Keratinocyte (primary cell): Measurements from ENCODE around the gene PTK7. TPM values are rescaled to one million over a fixed set of nuclear protein-coding genes. Genes with fewer than 3 reads are reported as not detected.

ENCODE experiments used
- DNase-seq: peaks from one replicate; pipeline ENCODE4 v3.0.0-alpha.2; 2011; ENCODE audit warnings: low read depth, missing footprints, low spot score
- FAIRE-seq: peaks from 2 replicates; lab custom pipeline; 2011; peaks lifted over from hg19 to GRCh38; lab: Jason Lieb, UNC
- H2AFZ ChIP-seq: 2 replicates; pipeline ENCODE4 v1.6.0; 2012; ENCODE audit warnings: low read length, control low read depth, inconsistent platforms; ENCODE audit not compliant: control insufficient read depth
- H3K27ac ChIP-seq: 2 replicates; pipeline ENCODE4 v1.5.1; 2011; ENCODE audit warnings: low read length; ENCODE audit not compliant: control insufficient read depth, insufficient read depth
- H3K27me3 ChIP-seq: 3 replicates; pipeline ENCODE4 v1.6.0; 2011; ENCODE audit warnings: low read length; ENCODE audit not compliant: control insufficient read depth, insufficient read depth; ENCODE audit errors: extremely low read depth
- H3K36me3 ChIP-seq, 2 experiments: 2 replicates in 1 of 2; 3 replicates in 1 of 2; pipeline ENCODE4 v1.5.1; 2011; ENCODE audit warnings: low read length in 2 of 2, mild to moderate bottlenecking in 1 of 2; ENCODE audit not compliant: control insufficient read depth in 2 of 2, insufficient read depth in 2 of 2; ENCODE audit errors: extremely low read depth in 1 of 2
- H3K4me1 ChIP-seq: 3 replicates; pipeline ENCODE4 v1.5.1; 2011; ENCODE audit warnings: low read length; ENCODE audit not compliant: control insufficient read depth, insufficient read depth; ENCODE audit errors: extremely low read depth
- H3K4me2 ChIP-seq: 3 replicates; pipeline ENCODE4 v1.6.0; 2011; ENCODE audit warnings: low read depth, low read length; ENCODE audit not compliant: control insufficient read depth, insufficient read depth; ENCODE audit errors: extremely low read depth
- H3K4me3 ChIP-seq, 3 experiments: fragments of 200-600 bp in 1 of 3; sonication (generic) in 1 of 3; 2 replicates in 2 of 3; 3 replicates in 1 of 3; pipeline ENCODE4 v1.5.1; 2011 to 2016; ENCODE audit warnings: low read length in 3 of 3, mild to moderate bottlenecking in 3 of 3, control low read depth in 2 of 3, inconsistent platforms in 1 of 3, low read depth in 1 of 3, mixed read lengths in 1 of 3, mixed run types in 1 of 3, moderate library complexity in 1 of 3; ENCODE audit not compliant: control insufficient read depth in 2 of 3, insufficient read depth in 2 of 3; ENCODE audit errors: extremely low read depth in 1 of 3
- H3K79me2 ChIP-seq: 2 replicates; pipeline ENCODE4 v1.6.0; 2012; ENCODE audit warnings: low read length; ENCODE audit not compliant: control insufficient read depth, insufficient read depth
- H3K9ac ChIP-seq: 3 replicates; pipeline ENCODE4 v1.6.0; 2011; ENCODE audit warnings: low read length; ENCODE audit not compliant: control insufficient read depth, insufficient read depth; ENCODE audit errors: extremely low read depth
- H3K9me1 ChIP-seq: 3 replicates; pipeline ENCODE4 v1.6.0; 2011; ENCODE audit warnings: low read length; ENCODE audit not compliant: control insufficient read depth, insufficient read depth; ENCODE audit errors: extremely low read depth
- H3K9me3 ChIP-seq: 2 replicates; pipeline ENCODE4 v1.5.1; 2012; ENCODE audit warnings: low read depth, low read length; ENCODE audit not compliant: control insufficient read depth
- H4K20me1 ChIP-seq: 3 replicates; pipeline ENCODE4 v1.6.0; 2011; ENCODE audit warnings: low read length; ENCODE audit not compliant: control insufficient read depth, insufficient read depth; ENCODE audit errors: extremely low read depth
- EZH2 ChIP-seq: IDR thresholded peaks from one replicate; pipeline ENCODE4 v1.6.1; 2012; ENCODE audit warnings: inconsistent platforms, mild to moderate bottlenecking, low read length, moderate library complexity
- dilution Hi-C: fragments of 300-500 bp; cut with MboI; formaldehyde crosslinking; loops from one replicate; pipeline ENCODE4 v1.7.0; 2020; ENCODE audit warnings: low sequenced_read_pairs; ENCODE audit not compliant: extremely low pct_ligation_motif_present
- polyA plus RNA-seq, 5 experiments: library from polyadenylated mRNA; depleted of rRNA in 3 of 5; stranded (reverse) in 3 of 5; stranded (forward) in 1 of 5; unstranded in 1 of 5; fragments of >200 nt; gene quantifications; 1 replicate in 1 of 5; 2 replicates in 3 of 5; 3 replicates in 1 of 5; pipeline versions ENCODE4 v1.2.1 to v1.2.3, GENCODE V29; 2011 to 2012; ENCODE audit warnings: missing spikeins in 2 of 5, low read depth in 1 of 5, low replicate concordance in 1 of 5
- TF ChIP-seq, protein P1 (sequence below), 3 experiments: IDR thresholded peaks in 1 of 3; conservative IDR thresholded peaks in 1 of 3; optimal IDR thresholded peaks in 1 of 3; 2 replicates in 2 of 3; 3 replicates in 1 of 3; pipeline versions ENCODE3 to v1.5.1; 2011; ENCODE audit warnings: low read length in 3 of 3, mild to moderate bottlenecking in 3 of 3, moderate library complexity in 2 of 3, control low read depth in 1 of 3, inconsistent platforms in 1 of 3; ENCODE audit not compliant: insufficient read depth in 2 of 3; ENCODE audit errors: extremely low read depth in 1 of 3

Gene PTK7
- polyA plus RNA-seq, 1 donor (not counting 4 experiments of a cell fraction or from before 2014, with no cell fraction given): 58.8 TPM

GRCh38 chr6:43170417-43170930, 94.4 kb downstream of the PTK7 start:
- H3K79me2 ChIP-seq: peaks cover 26% of the 10 kb centered on the region
- H4K20me1 ChIP-seq: peaks cover 3% of the 10 kb centered on the region
- H3K9ac ChIP-seq: peak overlapping the region; percentile 81
- H3K4me2 ChIP-seq: peak overlapping the region; percentile 95
- peak overlapping the region; percentile 82 for H2AFZ ChIP-seq
- peaks cover 1 to 4% of the 10 kb centered on the region in 2 experiments for H3K36me3 ChIP-seq
- H3K27ac ChIP-seq: peak overlapping the region; percentile 80
- FAIRE-seq (peak; percentile 13), DNase-seq (no peak)
- peaks cover 26% of the 10 kb centered on the region for H3K4me1 ChIP-seq
- no peaks in the 10 kb centered on the region for H3K9me1 ChIP-seq
- H3K9me3 ChIP-seq: no peaks in the 10 kb centered on the region
- TF ChIP-seq, protein P1, sequence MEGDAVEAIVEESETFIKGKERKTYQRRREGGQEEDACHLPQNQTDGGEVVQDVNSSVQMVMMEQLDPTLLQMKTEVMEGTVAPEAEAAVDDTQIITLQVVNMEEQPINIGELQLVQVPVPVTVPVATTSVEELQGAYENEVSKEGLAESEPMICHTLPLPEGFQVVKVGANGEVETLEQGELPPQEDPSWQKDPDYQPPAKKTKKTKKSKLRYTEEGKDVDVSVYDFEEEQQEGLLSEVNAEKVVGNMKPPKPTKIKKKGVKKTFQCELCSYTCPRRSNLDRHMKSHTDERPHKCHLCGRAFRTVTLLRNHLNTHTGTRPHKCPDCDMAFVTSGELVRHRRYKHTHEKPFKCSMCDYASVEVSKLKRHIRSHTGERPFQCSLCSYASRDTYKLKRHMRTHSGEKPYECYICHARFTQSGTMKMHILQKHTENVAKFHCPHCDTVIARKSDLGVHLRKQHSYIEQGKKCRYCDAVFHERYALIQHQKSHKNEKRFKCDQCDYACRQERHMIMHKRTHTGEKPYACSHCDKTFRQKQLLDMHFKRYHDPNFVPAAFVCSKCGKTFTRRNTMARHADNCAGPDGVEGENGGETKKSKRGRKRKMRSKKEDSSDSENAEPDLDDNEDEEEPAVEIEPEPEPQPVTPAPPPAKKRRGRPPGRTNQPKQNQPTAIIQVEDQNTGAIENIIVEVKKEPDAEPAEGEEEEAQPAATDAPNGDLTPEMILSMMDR (optimal IDR thresholded peaks at IDR 0.05 in 1 of 3, IDR thresholded peaks at IDR 0.05 in 1 of 3, conservative IDR thresholded peaks at IDR 0.05 in 1 of 3; ENCODE audit: extremely low read depth in 1 of 3, insufficient read depth in 2 of 3, low read length in 3 of 3): no peak
- no peak for TF ChIP-seq EZH2
- no peaks in the 10 kb centered on the region for H3K27me3 ChIP-seq
- peak overlapping the region; percentile 69 to 79 (median 78) for H3K4me3 ChIP-seq
- dilution Hi-C loops: no loop called here

DNA sequence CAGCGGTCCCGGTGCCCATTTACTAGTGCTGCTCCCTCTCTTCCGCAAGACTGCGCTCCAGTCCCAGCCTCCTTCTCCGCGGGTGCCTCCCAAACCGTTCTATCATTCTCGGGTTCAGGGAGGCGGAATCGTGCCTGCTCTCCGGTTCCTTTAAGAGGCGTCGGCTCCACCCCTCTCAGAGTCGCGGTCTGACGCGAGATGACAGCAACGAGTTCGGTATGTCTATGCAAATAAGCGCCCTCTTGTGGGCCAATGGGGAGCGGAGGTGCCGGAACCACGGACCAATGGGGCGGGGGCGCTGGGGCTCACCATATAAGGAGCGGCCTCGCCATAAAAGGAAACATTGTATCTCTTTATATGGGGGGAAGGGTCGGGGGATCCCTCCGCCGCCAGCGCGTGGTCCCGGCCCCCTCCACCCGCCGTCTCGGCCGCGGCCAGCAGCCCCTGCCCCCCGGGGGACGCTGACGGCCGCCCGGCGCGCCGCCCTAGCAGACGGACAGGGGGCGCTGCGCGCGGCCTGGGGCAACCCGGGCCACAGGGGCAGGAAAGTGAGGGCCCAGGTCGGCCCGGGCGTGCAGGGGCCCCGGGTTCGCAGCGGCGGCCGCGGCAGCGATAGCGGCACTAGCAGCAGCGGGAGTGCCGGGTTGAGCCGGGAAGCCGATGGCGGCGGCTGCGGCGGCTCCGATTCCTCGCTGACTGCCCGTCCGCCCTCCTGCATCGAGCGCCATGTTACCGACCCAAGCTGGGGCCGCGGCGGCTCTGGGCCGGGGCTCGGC, 95.0 kb downstream of the PTK7 start, which contains the start of gene SRF:
SRF (plus strand) TSS at position 339 of the 776 bp plus-strand sequence; CDS start at position 727, 388 bp downstream.
- H3K4me2 ChIP-seq: peak within 1 kb of the TSS; percentile 95
- H3K9me3 ChIP-seq: no peaks in the 10 kb centered on the region
- peaks cover 26% of the 10 kb centered on the region for H3K4me1 ChIP-seq
- peaks cover 3% of the 10 kb centered on the region for H4K20me1 ChIP-seq
- peak within 1 kb of the TSS; percentile 80 for H3K27ac ChIP-seq
- DNase-seq: peak; percentile 96
- peaks cover 7 to 10% of the 10 kb centered on the region in 2 experiments for H3K36me3 ChIP-seq
- peaks cover 32% of the 10 kb centered on the region for H3K79me2 ChIP-seq
- peak; percentile 34 for FAIRE-seq
- peak within 1 kb of the TSS; percentile 81 for H3K9ac ChIP-seq
- H3K9me1 ChIP-seq: no peaks in the 10 kb centered on the region
- peak within 1 kb of the TSS; percentile 69 to 79 (median 78) for H3K4me3 ChIP-seq
- peak within 1 kb of the TSS; percentile 82 for H2AFZ ChIP-seq
- TF ChIP-seq, protein P1 (optimal IDR thresholded peaks at IDR 0.05 in 1 of 3, IDR thresholded peaks at IDR 0.05 in 1 of 3, conservative IDR thresholded peaks at IDR 0.05 in 1 of 3; ENCODE audit: extremely low read depth in 1 of 3, insufficient read depth in 2 of 3, low read length in 3 of 3): peak in 1 of 3 experiments; percentile 48
- no peak for TF ChIP-seq EZH2
- H3K27me3 ChIP-seq: no peaks in the 10 kb centered on the region
- dilution Hi-C loops: no loop called here
